HepG2 (cell line): ENCODE results near the gene ETFA. TPM values are rescaled to one million over a fixed set of nuclear protein-coding genes. Genes with fewer than 3 reads are reported as not detected.

Experiments used
- ATAC-seq: fragments of 200-7000 bp; cut with Tn5 transposase; 3 replicates; pipeline ENCODE4 v1.9.1; 2020; ENCODE audit warnings: mild to moderate bottlenecking, moderate library complexity
- BruUV-seq: library from RNA; stranded (reverse); fragments of 400-500 nt; replicated peaks from 2 replicates; lab custom pipeline; 2021; lab: Mats Ljungman, UMichigan
- CTCF ChIA-PET: fragments of 300-600 bp; formaldehyde crosslinking; extraction: SDS; loops from one replicate; lab custom pipeline; 2021; ENCODE audit warnings: low total read pairs, inconsistent platforms, low intra/inter-chr PET ratio; lab: Yijun Ruan, JAX
- POLR2A ChIA-PET: fragments of 350-600 bp; sonication (Branson Sonifier 250); formaldehyde crosslinking; loops from one replicate; lab custom pipeline; 2020; ENCODE audit warnings: antibody characterized with exemption, inconsistent platforms; lab: Yijun Ruan, JAX
- DNase-seq: peaks from one replicate; pipeline ENCODE4 v3.0.0-alpha.2; 2015; ENCODE audit warnings: low spot score
- FAIRE-seq: peaks from 3 replicates; lab custom pipeline; 2011; peaks lifted over from hg19 to GRCh38; lab: Jason Lieb, UNC
- H2AFZ ChIP-seq: one replicate; pipeline ENCODE4 v1.6.1; 2011; ENCODE audit warnings: low read length, inconsistent platforms
- H3K27ac ChIP-seq: fragments of 300-600 bp; 3 replicates; pipeline ENCODE4 v1.8.0; 2011; ENCODE audit warnings: mixed run types, mild to moderate bottlenecking, mixed read lengths, low read length, inconsistent platforms; ENCODE audit not compliant: insufficient read depth; ENCODE audit errors: extremely low read length
- H3K27me3 ChIP-seq, 2 experiments: fragments of 200-600 bp in 1 of 2; 2 replicates in 1 of 2; 3 replicates in 1 of 2; pipeline versions ENCODE4 v1.6.0 to v1.8.0; 2011; ENCODE audit warnings: low read length in 2 of 2, mild to moderate bottlenecking in 2 of 2, moderate library complexity in 2 of 2, inconsistent platforms in 1 of 2; ENCODE audit not compliant: insufficient read depth in 2 of 2, control insufficient read depth in 1 of 2
- H3K36me3 ChIP-seq, 2 experiments: fragments of 200-600 bp in 1 of 2; replicated peaks in 1 of 2; 2 replicates in 1 of 2; 3 replicates in 1 of 2; pipeline versions ENCODE4 v1.5.1 to v1.8.0; 2011; ENCODE audit warnings: low read length in 2 of 2, inconsistent platforms in 1 of 2; ENCODE audit not compliant: insufficient read depth in 2 of 2, control insufficient read depth in 1 of 2
- H3K4me1 ChIP-seq: 2 replicates; pipeline ENCODE4 v1.5.1; 2012; ENCODE audit warnings: low read length, inconsistent platforms; ENCODE audit not compliant: insufficient read depth
- H3K4me2 ChIP-seq: 2 replicates; pipeline ENCODE4 v1.6.0; 2011; ENCODE audit warnings: low read depth, low read length, inconsistent platforms
- H3K4me3 ChIP-seq, 3 experiments: fragments of 200-600 bp in 1 of 3; sonication (generic), shearing (Covaris generic) in 1 of 3; replicated peaks in 1 of 3; 2 replicates each; pipeline ENCODE4 v1.5.1; 2011 to 2016; ENCODE audit warnings: low read length in 3 of 3, inconsistent platforms in 2 of 3, low read depth in 2 of 3, mild to moderate bottlenecking in 2 of 3, control low read depth in 1 of 3, mixed read lengths in 1 of 3; ENCODE audit not compliant: insufficient read depth in 1 of 3
- H3K79me2 ChIP-seq: one replicate; pipeline ENCODE4 v1.6.1; 2011; ENCODE audit warnings: low read length, inconsistent platforms; ENCODE audit not compliant: insufficient read depth
- H3K9ac ChIP-seq: 2 replicates; pipeline ENCODE4 v1.6.0; 2011; ENCODE audit warnings: mild to moderate bottlenecking, low read depth, low read length, inconsistent platforms; ENCODE audit not compliant: insufficient read depth
- H3K9me3 ChIP-seq: 2 replicates; pipeline ENCODE4 v1.5.1; 2012; ENCODE audit warnings: mild to moderate bottlenecking, low read length
- H4K20me1 ChIP-seq: 2 replicates; pipeline ENCODE4 v1.6.0; 2011; ENCODE audit warnings: inconsistent platforms, mild to moderate bottlenecking, low read length, moderate library complexity; ENCODE audit not compliant: insufficient read depth
- ARNTL ChIP-seq: sonication (generic); formaldehyde crosslinking; IDR thresholded peaks from 2 replicates; pipeline ENCODE4 v1.4.0; 2020; ENCODE audit warnings: mild to moderate bottlenecking, missing genetic modification reagents
- ELF3 ChIP-seq: IDR thresholded peaks from 2 replicates; pipeline ENCODE4 v1.6.1; 2016; ENCODE audit warnings: missing genetic modification reagents, missing compliant biosample characterization
- HMGXB4 ChIP-seq, 2 experiments: sonication (generic) in 1 of 2; formaldehyde crosslinking in 1 of 2; IDR thresholded peaks; 2 replicates each; pipeline versions ENCODE4 v1.4.0 to v1.6.1; 2018 to 2020; ENCODE audit warnings: missing genetic modification reagents in 2 of 2, borderline replicate concordance in 1 of 2, low read depth in 1 of 2, mild to moderate bottlenecking in 1 of 2, missing biosample characterization in 1 of 2
- RARA ChIP-seq: IDR thresholded peaks from 2 replicates; pipeline ENCODE4 v1.6.1; 2016; ENCODE audit warnings: missing genetic modification reagents, missing compliant biosample characterization
- SNAPC2 ChIP-seq: sonication (generic); formaldehyde crosslinking; IDR thresholded peaks from 2 replicates; pipeline ENCODE4 v1.8.1; 2022; ENCODE audit warnings: mild to moderate bottlenecking, missing genetic modification reagents
- YY1 ChIP-seq: IDR thresholded peaks from 2 replicates; pipeline ENCODE4 v1.6.1; 2011; ENCODE audit warnings: low read length, low read depth, moderate library complexity, mild to moderate bottlenecking; ENCODE audit not compliant: insufficient read depth, insufficient replicate concordance
- ZFY ChIP-seq: sonication (generic); formaldehyde crosslinking; IDR thresholded peaks from 2 replicates; pipeline ENCODE4 v1.4.0; 2020; ENCODE audit warnings: missing genetic modification reagents
- ZNF260 ChIP-seq: sonication (generic); formaldehyde crosslinking; IDR thresholded peaks from 2 replicates; pipeline ENCODE4 v1.4.0; 2020; ENCODE audit warnings: missing genetic modification reagents, low read depth, mild to moderate bottlenecking, borderline replicate concordance
- WGBS: methylation state at CpG from one replicate; pipeline ENCODE4 v1.1.6; 2017; ENCODE audit warnings: low lambda C conversion rate; 5-methylcytosine and 5-hydroxymethylcytosine counted together
- in situ Hi-C: cut with HindIII; loops from 2 replicates; pipeline ENCODE4 v1.10.0; 2017; ENCODE audit warnings: low pct_unique_long_range_greater_than_20kb; ENCODE audit not compliant: extremely low pct_ligation_motif_present
- intact Hi-C: fragments of 100-400 bp; cut with micrococcal nuclease; formaldehyde crosslinking; loops from one replicate; pipeline ENCODE4 v1.10.0; 2022; ENCODE audit not compliant: unreplicated experiment
- polyA plus RNA-seq, 8 experiments: library from polyadenylated mRNA; depleted of rRNA in 3 of 8; stranded (reverse) in 7 of 8; unstranded in 1 of 8; fragments of >200 nt; fragmentation: Illumina TruSeq in 4 of 8; extraction: Trizol in 4 of 8; gene quantifications; 2 replicates each; pipeline versions ENCODE4 v1.2.1 to v1.2.3, GENCODE V29; 2011 to 2016; ENCODE audit warnings: low read depth in 4 of 8, missing spikeins in 1 of 8, mixed read lengths in 1 of 8; ENCODE audit not compliant: insufficient read depth in 1 of 8
- total RNA-seq, 5 experiments: library from RNA; depleted of rRNA; stranded (reverse); fragments of >200 nt; fragmentation: Illumina TruSeq; extraction: Trizol; gene quantifications; 2 replicates each; pipeline ENCODE4 v1.2.3, GENCODE V29; 2016; ENCODE audit warnings: low read depth in 1 of 5
- TF ChIP-seq, protein P1 (sequence below): sonication (generic); formaldehyde crosslinking; IDR thresholded peaks from 2 replicates; pipeline ENCODE4 v1.9.0; 2021; ENCODE audit warnings: mild to moderate bottlenecking, missing genetic modification reagents
- TF ChIP-seq, protein P2 (sequence below): sonication (generic); formaldehyde crosslinking; IDR thresholded peaks from 2 replicates; pipeline ENCODE4 v1.4.0; 2020; ENCODE audit warnings: missing genetic modification reagents

The ETFA gene
- total and polyA plus RNA-seq, 2 of the 13 experiments (the other 11 are each of a cell fraction or from before 2014, with no cell fraction given), result 291 to 396 TPM

DNA sequence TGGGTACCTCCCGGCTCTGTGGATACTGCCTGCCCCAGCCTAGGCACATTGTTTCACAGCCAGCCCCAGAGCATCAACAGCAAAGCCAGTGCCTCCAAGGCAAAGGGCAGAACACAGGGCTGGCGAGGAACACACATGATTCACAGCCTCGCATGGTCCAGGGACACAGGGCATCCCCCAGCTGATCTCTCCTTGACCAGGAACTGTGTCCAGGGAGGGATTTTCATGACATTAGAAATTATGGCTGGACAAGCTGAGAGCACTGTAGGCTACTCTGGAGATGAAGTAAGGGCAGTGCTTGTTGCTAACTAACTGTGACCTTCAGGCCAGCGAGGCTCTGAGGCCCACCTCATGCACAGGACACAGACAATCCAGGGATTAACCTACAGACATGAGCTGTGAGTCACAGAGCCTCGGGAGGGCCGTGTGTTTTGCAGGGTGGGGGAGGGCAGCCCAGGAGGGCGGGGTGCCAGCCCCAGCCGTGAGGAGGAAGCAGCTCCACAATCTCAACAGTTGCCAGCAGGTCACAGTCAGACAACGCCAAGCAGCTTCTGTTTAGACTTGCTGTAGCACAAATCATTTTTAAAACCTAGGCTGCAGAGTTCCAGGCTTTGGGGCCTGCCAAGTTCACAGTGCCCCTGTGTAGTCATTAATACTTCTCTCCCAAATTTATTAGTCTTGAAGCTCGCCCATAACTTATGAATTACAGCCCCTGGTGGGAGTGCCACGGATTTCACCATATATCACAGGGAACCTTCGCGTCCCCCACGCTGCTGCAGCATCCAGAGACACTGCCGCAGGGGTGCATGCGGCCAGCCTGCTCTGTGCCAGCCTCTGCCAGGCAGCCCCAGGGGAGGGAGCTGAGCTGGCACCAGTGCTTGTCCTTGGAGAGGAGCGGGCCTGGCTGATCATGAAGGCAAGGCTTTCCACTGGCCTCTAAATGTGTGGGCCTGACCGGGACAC lies 114.7 kb downstream of the ETFA start:
- FAIRE-seq, result peak; percentile 89
- Histone ChIP-seq H3K36me3 (no peaks in the 10 kb centered on the region), H3K27ac (peak overlapping the region; percentile 39), H2AFZ (no peak overlapping the region), H4K20me1 (no peaks in the 10 kb centered on the region), H3K79me2 (no peaks in the 10 kb centered on the region), H3K4me3 (peak overlapping the region in 1 of 3 experiments; percentile 30; a peak in 2 of 6 replicates), H3K4me1 (peaks cover 53% of the 10 kb centered on the region), H3K4me2 (peak overlapping the region; percentile 57), H3K9me3 (no peaks in the 10 kb centered on the region), H3K27me3 (no peaks in the 10 kb centered on the region), H3K9ac (peak overlapping the region; percentile 20)
- ChIA-PET CTCF (no interaction called here), POLR2A (interaction anchor here (0.9 to 2.5 kb wide), 6 partner anchors 9 to 149 kb away, joined by 3 to 15 read pairs (median 4); partner anchors contain the start of genes ETFA and ISL2)
- BruUV-seq, result no TSS peak
- DNase-seq, result peak; percentile 86
- intact Hi-C loops (loop anchor here (10.0 kb wide), 1 partner anchor 88 kb away; no protein-coding TSS in a partner anchor), in situ Hi-C loops (loop anchor here (10.0 kb wide), 1 partner anchor 668 kb away; no protein-coding TSS in a partner anchor)
- ATAC-seq, result peak; percentile 78
- 33% methylated on average over 9 of the region's 18 CpGs for WGBS
- TF ChIP-seq, protein P1, sequence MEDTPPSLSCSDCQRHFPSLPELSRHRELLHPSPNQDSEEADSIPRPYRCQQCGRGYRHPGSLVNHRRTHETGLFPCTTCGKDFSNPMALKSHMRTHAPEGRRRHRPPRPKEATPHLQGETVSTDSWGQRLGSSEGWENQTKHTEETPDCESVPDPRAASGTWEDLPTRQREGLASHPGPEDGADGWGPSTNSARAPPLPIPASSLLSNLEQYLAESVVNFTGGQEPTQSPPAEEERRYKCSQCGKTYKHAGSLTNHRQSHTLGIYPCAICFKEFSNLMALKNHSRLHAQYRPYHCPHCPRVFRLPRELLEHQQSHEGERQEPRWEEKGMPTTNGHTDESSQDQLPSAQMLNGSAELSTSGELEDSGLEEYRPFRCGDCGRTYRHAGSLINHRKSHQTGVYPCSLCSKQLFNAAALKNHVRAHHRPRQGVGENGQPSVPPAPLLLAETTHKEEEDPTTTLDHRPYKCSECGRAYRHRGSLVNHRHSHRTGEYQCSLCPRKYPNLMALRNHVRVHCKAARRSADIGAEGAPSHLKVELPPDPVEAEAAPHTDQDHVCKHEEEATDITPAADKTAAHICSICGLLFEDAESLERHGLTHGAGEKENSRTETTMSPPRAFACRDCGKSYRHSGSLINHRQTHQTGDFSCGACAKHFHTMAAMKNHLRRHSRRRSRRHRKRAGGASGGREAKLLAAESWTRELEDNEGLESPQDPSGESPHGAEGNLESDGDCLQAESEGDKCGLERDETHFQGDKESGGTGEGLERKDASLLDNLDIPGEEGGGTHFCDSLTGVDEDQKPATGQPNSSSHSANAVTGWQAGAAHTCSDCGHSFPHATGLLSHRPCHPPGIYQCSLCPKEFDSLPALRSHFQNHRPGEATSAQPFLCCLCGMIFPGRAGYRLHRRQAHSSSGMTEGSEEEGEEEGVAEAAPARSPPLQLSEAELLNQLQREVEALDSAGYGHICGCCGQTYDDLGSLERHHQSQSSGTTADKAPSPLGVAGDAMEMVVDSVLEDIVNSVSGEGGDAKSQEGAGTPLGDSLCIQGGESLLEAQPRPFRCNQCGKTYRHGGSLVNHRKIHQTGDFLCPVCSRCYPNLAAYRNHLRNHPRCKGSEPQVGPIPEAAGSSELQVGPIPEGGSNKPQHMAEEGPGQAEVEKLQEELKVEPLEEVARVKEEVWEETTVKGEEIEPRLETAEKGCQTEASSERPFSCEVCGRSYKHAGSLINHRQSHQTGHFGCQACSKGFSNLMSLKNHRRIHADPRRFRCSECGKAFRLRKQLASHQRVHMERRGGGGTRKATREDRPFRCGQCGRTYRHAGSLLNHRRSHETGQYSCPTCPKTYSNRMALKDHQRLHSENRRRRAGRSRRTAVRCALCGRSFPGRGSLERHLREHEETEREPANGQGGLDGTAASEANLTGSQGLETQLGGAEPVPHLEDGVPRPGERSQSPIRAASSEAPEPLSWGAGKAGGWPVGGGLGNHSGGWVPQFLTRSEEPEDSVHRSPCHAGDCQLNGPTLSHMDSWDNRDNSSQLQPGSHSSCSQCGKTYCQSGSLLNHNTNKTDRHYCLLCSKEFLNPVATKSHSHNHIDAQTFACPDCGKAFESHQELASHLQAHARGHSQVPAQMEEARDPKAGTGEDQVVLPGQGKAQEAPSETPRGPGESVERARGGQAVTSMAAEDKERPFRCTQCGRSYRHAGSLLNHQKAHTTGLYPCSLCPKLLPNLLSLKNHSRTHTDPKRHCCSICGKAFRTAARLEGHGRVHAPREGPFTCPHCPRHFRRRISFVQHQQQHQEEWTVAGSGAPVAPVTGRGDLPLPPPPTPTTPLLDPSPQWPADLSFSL (CRISPR knock-in tag), result no peak
- TF ChIP-seq SNAPC2, result no peak
- TF ChIP-seq HMGXB4 (CRISPR knock-in tag; IDR thresholded peaks at IDR 0.05; ENCODE audit: borderline replicate concordance in 1 of 2, low read depth in 1 of 2), result peak; percentile 58 to 66; a peak in 1 of 4 replicates
- peak; percentile 72 for TF ChIP-seq ZFY (CRISPR knock-in tag)
- TF ChIP-seq YY1, result peak; percentile 12
- peak; percentile 28; the same call in 1 of the 2 replicates for TF ChIP-seq ARNTL
- TF ChIP-seq ZNF260 (CRISPR knock-in tag), result no peak
- peak; percentile 78 for TF ChIP-seq ELF3
- TF ChIP-seq, protein P2, sequence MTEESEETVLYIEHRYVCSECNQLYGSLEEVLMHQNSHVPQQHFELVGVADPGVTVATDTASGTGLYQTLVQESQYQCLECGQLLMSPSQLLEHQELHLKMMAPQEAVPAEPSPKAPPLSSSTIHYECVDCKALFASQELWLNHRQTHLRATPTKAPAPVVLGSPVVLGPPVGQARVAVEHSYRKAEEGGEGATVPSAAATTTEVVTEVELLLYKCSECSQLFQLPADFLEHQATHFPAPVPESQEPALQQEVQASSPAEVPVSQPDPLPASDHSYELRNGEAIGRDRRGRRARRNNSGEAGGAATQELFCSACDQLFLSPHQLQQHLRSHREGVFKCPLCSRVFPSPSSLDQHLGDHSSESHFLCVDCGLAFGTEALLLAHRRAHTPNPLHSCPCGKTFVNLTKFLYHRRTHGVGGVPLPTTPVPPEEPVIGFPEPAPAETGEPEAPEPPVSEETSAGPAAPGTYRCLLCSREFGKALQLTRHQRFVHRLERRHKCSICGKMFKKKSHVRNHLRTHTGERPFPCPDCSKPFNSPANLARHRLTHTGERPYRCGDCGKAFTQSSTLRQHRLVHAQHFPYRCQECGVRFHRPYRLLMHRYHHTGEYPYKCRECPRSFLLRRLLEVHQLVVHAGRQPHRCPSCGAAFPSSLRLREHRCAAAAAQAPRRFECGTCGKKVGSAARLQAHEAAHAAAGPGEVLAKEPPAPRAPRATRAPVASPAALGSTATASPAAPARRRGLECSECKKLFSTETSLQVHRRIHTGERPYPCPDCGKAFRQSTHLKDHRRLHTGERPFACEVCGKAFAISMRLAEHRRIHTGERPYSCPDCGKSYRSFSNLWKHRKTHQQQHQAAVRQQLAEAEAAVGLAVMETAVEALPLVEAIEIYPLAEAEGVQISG (CRISPR knock-in tag), result peak; percentile 41; the same call in 1 of the 2 replicates
- peak; percentile 73 for TF ChIP-seq RARA (CRISPR knock-in tag)
